ENCODE data around the gene RUFY4.

- TF ChIP-seq CTCF (IDR thresholded peaks at IDR 0.05) (no peak), POLR2A (IDR thresholded peaks at IDR 0.05; ENCODE audit: low read length) (no peak), RAD21 (conservative IDR thresholded peaks at IDR 0.05 in 1 of 2, IDR thresholded peaks at IDR 0.05 in 1 of 2) (no peak), MAZ (IDR thresholded peaks at IDR 0.05; ENCODE audit: borderline replicate concordance, low read depth, low read length) (no peak), MAFK (IDR thresholded peaks at IDR 0.05; ENCODE audit: partially characterized antibody) (no peak), ZC3H11A (IDR thresholded peaks at IDR 0.05) (no peak), CHD4 (IDR thresholded peaks at IDR 0.05; ENCODE audit: borderline replicate concordance) (no peak), HDAC2 (IDR thresholded peaks at IDR 0.05) (no peak)
Observed at GRCh38 chr2:218051903-218052302, 17.1 kb upstream of the RUFY4 start.

All from A549 (cell line).